Measurements from ENCODE around the gene HMCN2.

Gene HMCN2

GRCh38 chr9:130438382-130438981 is 172.9 kb downstream of the HMCN2 start:
- DNase-seq: no peak

- no peak for DNase-seq
Measured at GRCh38 chr9:130441031-130441430, 175.5 kb downstream of the HMCN2 start.

GRCh38 chr9:130442746-130443455 is 177.3 kb downstream of the HMCN2 start:
- no peak for DNase-seq

- no peak for DNase-seq
Measured at GRCh38 chr9:130443456-130443801, 177.9 kb downstream of the HMCN2 start.

- no peak for DNase-seq
Measured at GRCh38 chr9:130443840-130444492, 178.4 kb downstream of the HMCN2 start.

GRCh38 chr9:130444565-130445221 is 179.1 kb downstream of the HMCN2 start, which contains the start of gene ASS1:
ASS1 (plus strand) TSS chr9:130444961; CDS start chr9:130452229, 7,268 bp downstream.
- DNase-seq: peak; percentile 52

- DNase-seq: no peak
Measured at GRCh38 chr9:130445268-130445983, 179.9 kb downstream of the HMCN2 start.

GRCh38 chr9:130446101-130446861 is 180.7 kb downstream of the HMCN2 start:
- DNase-seq: no peak

- no peak for DNase-seq
Measured at GRCh38 chr9:130447193-130447816, 181.7 kb downstream of the HMCN2 start.

GRCh38 chr9:130448035-130448624 is 182.6 kb downstream of the HMCN2 start:
- peak; percentile 5 for DNase-seq

GRCh38 chr9:130448771-130449603 is 183.4 kb downstream of the HMCN2 start:
- DNase-seq: no peak

- DNase-seq: no peak
Measured at GRCh38 chr9:130450344-130451003, 184.9 kb downstream of the HMCN2 start.

GRCh38 chr9:130451004-130451390 is 185.4 kb downstream of the HMCN2 start:
- DNase-seq: no peak

- DNase-seq: no peak
Measured at GRCh38 chr9:130451509-130452388, 186.2 kb downstream of the HMCN2 start.

- DNase-seq: no peak
Measured at GRCh38 chr9:130452835-130453234, 187.3 kb downstream of the HMCN2 start.

- no peak for DNase-seq
Measured at GRCh38 chr9:130453487-130453886, 187.9 kb downstream of the HMCN2 start.

GRCh38 chr9:130454096-130454811 is 188.7 kb downstream of the HMCN2 start:
- DNase-seq: no peak

GRCh38 chr9:130454812-130455325 is 189.3 kb downstream of the HMCN2 start:
- DNase-seq: no peak

Data from activated naive CD4-positive, alpha-beta T cell treated with Interleukin-2 at 50 U/mL for 16 hours (primary cell).